Hepatocyte (in vitro differentiated cells): ENCODE data around the gene POLQ. TPM values are rescaled to one million over a fixed set of nuclear protein-coding genes. Genes with fewer than 3 reads are reported as not detected.

Source experiments
- DNase-seq: peaks from one replicate; pipeline ENCODE4 v3.0.0-alpha.2; 2016; ENCODE audit warnings: low spot score
- H2AFZ ChIP-seq: fragments of 200-600 bp; sonication (generic); 2 replicates; pipeline ENCODE4 v1.6.0; 2016; ENCODE audit warnings: antibody characterized with exemption, mild to moderate bottlenecking
- H3K27ac ChIP-seq: fragments of 200-600 bp; sonication (generic); 2 replicates; pipeline ENCODE4 v1.5.1; 2016; ENCODE audit warnings: mild to moderate bottlenecking
- H3K27me3 ChIP-seq: fragments of 200-600 bp; sonication (generic); 2 replicates; pipeline ENCODE4 v1.6.1; 2016
- H3K36me3 ChIP-seq: fragments of 200-600 bp; sonication (generic); replicated peaks from 2 replicates; pipeline ENCODE4 v1.5.1; 2016; ENCODE audit warnings: low read depth; ENCODE audit not compliant: insufficient read depth
- H3K4me1 ChIP-seq: fragments of 200-600 bp; sonication (generic); 2 replicates; pipeline ENCODE4 v1.5.1; 2016; ENCODE audit warnings: mild to moderate bottlenecking, moderate library complexity; ENCODE audit not compliant: insufficient read depth
- H3K4me2 ChIP-seq: fragments of 200-600 bp; sonication (generic); 2 replicates; pipeline ENCODE4 v1.6.0; 2016
- H3K4me3 ChIP-seq: fragments of 200-600 bp; sonication (generic); 2 replicates; pipeline ENCODE4 v1.5.1; 2016; ENCODE audit warnings: mild to moderate bottlenecking
- H3K79me2 ChIP-seq: fragments of 200-600 bp; sonication (generic); 2 replicates; pipeline ENCODE4 v1.6.0; 2017; ENCODE audit warnings: mild to moderate bottlenecking
- H3K9me2 ChIP-seq: fragments of 200-600 bp; sonication (generic); replicated peaks from 2 replicates; pipeline ENCODE4 v1.6.0; 2017; ENCODE audit warnings: mild to moderate bottlenecking; ENCODE audit not compliant: insufficient read depth
- H3K9me3 ChIP-seq: fragments of 200-600 bp; sonication (generic); 2 replicates; pipeline ENCODE4 v1.5.1; 2016; ENCODE audit warnings: low read depth, mild to moderate bottlenecking
- H4K20me1 ChIP-seq: fragments of 200-600 bp; sonication (generic); 2 replicates; pipeline ENCODE4 v1.6.0; 2016; ENCODE audit warnings: mild to moderate bottlenecking; ENCODE audit not compliant: insufficient read depth, poor library complexity, severe bottlenecking
- CTCF ChIP-seq: fragments of 200-600 bp; sonication (generic); IDR thresholded peaks from 2 replicates; pipeline ENCODE4 v1.5.1; 2016; ENCODE audit warnings: antibody characterized with exemption, mild to moderate bottlenecking; ENCODE audit not compliant: poor library complexity
- EZH2 ChIP-seq: fragments of 200-600 bp; sonication (generic); IDR thresholded peaks from 2 replicates; pipeline ENCODE4 v1.6.1; 2016; ENCODE audit warnings: antibody characterized with exemption, mild to moderate bottlenecking, borderline replicate concordance
- EZH2phosphoT487 ChIP-seq: fragments of 200-600 bp; sonication (generic); IDR thresholded peaks from one replicate; pipeline ENCODE4 v1.6.1; 2018; ENCODE audit warnings: antibody characterized with exemption, mild to moderate bottlenecking, low read depth, moderate library complexity; ENCODE audit not compliant: unreplicated experiment, severe bottlenecking
- WGBS: methylation state at CpG from one replicate; pipeline ENCODE4 v1.1.6; 2016; ENCODE audit warnings: low lambda C conversion rate; ENCODE audit errors: missing lambda C conversion rate; 5-methylcytosine and 5-hydroxymethylcytosine counted together
- polyA plus RNA-seq: library from polyadenylated mRNA; unstranded; fragments of >200 nt; fragmentation: Nextera tagmentation; extraction: Ambion mirVana; gene quantifications from 2 replicates; pipeline ENCODE4 v1.2.1, GENCODE V29; 2016
- total RNA-seq: library from RNA; depleted of rRNA; stranded (reverse); fragments of >200 nt; gene quantifications from 2 replicates; pipeline ENCODE4 v1.2.3, GENCODE V29; 2014

The POLQ gene
- total and polyA plus RNA-seq, 2 experiments from 2014 or later, result 0.68 to 2.5 TPM

- Histone ChIP-seq H3K9me2 (no peaks in the 10 kb centered on the region), H3K79me2 (no peaks in the 10 kb centered on the region), H3K36me3 (no peaks in the 10 kb centered on the region), H3K4me3 (no peak overlapping the region), H3K27ac (no peak overlapping the region), H3K9me3 (no peaks in the 10 kb centered on the region), H3K4me1 (no peaks in the 10 kb centered on the region), H3K27me3 (no peaks in the 10 kb centered on the region), H3K4me2 (peak overlapping the region; percentile 24), H4K20me1 (no peaks in the 10 kb centered on the region), H2AFZ (no peak overlapping the region)
- TF ChIP-seq EZH2 (no peak), CTCF (no peak), EZH2phosphoT487 (no peak)
- no peak for DNase-seq
- 51% methylated on average over 4 of the region's 4 CpGs for WGBS
Measured at GRCh38 chr3:121552379-121552778, 6.6 kb upstream of the POLQ start.

GRCh38 chr3:121545049-121545573 lies 677 bp downstream of the POLQ start:
- peak overlapping the region; percentile 85 for H3K4me2 ChIP-seq
- DNase-seq, result peak; percentile 7
- no peaks in the 10 kb centered on the region for H3K4me1 ChIP-seq
- TF ChIP-seq EZH2phosphoT487 (no peak), EZH2 (no peak), CTCF (no peak)
- H3K9me3 ChIP-seq, result no peaks in the 10 kb centered on the region
- peaks cover 4% of the 10 kb centered on the region for H3K79me2 ChIP-seq
- peak overlapping the region; percentile 27 for H3K4me3 ChIP-seq
- no peak overlapping the region for H3K27ac ChIP-seq
- WGBS, result 9% methylated on average over 18 of the region's 18 CpGs
- peak overlapping the region; percentile 73 for H2AFZ ChIP-seq
- no peaks in the 10 kb centered on the region for H3K27me3 ChIP-seq
- H4K20me1 ChIP-seq, result no peaks in the 10 kb centered on the region
- no peaks in the 10 kb centered on the region for H3K9me2 ChIP-seq
- no peaks in the 10 kb centered on the region for H3K36me3 ChIP-seq

GRCh38 chr3:121542924-121543323 lies 2.9 kb downstream of the POLQ start:
- Histone ChIP-seq H3K9me3 (no peaks in the 10 kb centered on the region), H3K4me2 (no peak overlapping the region), H3K4me3 (no peak overlapping the region), H4K20me1 (no peaks in the 10 kb centered on the region), H2AFZ (no peak overlapping the region), H3K36me3 (no peaks in the 10 kb centered on the region), H3K27me3 (no peaks in the 10 kb centered on the region), H3K9me2 (no peaks in the 10 kb centered on the region), H3K27ac (no peak overlapping the region), H3K4me1 (no peaks in the 10 kb centered on the region), H3K79me2 (peaks cover 4% of the 10 kb centered on the region)
- no peak for TF ChIP-seq CTCF
- TF ChIP-seq EZH2, result no peak
- no peak for TF ChIP-seq EZH2phosphoT487
- no peak for DNase-seq

GRCh38 chr3:121531269-121531668 lies 14.5 kb downstream of the POLQ start:
- Histone ChIP-seq H3K27me3 (no peaks in the 10 kb centered on the region), H3K9me2 (no peaks in the 10 kb centered on the region), H3K79me2 (no peaks in the 10 kb centered on the region), H3K4me3 (no peak overlapping the region), H3K36me3 (no peaks in the 10 kb centered on the region), H3K27ac (no peak overlapping the region), H4K20me1 (no peaks in the 10 kb centered on the region), H3K4me2 (no peak overlapping the region), H3K4me1 (no peaks in the 10 kb centered on the region), H3K9me3 (no peaks in the 10 kb centered on the region), H2AFZ (no peak overlapping the region)
- TF ChIP-seq EZH2phosphoT487, result no peak
- DNase-seq, result no peak
